NCI-H187 (cell line): ENCODE results near the gene MROH8.

ENCODE experiments used
- DNase-seq, 2 experiments: peaks; one replicate each; lab custom pipeline; 2025; lab: John Stamatoyannopoulos, UW

The MROH8 gene

DNA sequence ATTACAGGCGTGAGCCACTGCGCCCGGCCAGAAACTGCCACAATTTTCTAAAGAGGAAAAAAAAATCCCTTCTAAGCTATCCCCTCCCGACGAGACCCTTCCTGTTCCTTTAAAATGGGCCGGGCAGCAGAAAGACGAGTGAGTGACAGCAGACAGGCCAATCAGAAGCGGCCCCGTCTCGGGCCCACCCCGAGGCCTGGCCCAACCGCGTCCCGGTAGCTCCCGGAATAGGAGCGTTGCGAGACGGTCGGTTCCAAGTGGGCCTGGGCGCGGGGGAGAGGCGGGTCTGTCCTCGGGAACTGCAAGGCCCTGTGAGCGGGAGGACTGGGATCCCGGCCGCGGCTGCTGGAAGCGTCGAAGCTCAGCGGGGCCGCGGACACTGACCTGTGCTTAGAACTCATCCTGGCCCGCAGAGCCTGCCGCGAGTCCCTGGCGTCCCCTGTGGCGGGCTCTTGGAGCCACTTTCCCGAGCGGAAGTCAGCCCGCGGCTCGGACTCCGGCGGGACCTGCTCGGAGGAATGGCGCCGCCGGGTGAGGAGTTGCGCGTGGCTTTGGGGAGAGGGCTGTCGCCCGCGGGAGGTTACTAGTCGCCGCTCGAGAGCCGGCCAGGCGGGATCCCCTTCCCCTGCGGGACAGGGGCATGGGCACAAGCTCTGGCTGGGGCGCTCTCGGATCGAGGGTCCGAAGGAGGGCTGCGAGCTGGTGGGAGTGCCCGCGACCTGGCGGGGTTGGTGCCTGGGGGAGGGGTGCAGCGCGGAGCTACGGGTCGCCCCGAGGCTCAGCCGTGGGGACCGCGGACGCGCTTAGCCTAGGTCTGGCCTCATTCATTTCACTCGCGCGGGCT lies at the start of gene MROH8, which contains the start of gene RPN2:
TSS of gene MROH8 (minus strand) at position 710 of the 844 bp plus-strand sequence.
TSS of gene RPN2 (plus strand) at position 492 of the 844 bp plus-strand sequence. CDS start at position 519, 27 bp downstream.
- peak; percentile 91 for DNase-seq

- no peak for DNase-seq
Measured at GRCh38 chr20:37228656-37229055, 49.3 kb upstream of the MROH8 start.

DNA sequence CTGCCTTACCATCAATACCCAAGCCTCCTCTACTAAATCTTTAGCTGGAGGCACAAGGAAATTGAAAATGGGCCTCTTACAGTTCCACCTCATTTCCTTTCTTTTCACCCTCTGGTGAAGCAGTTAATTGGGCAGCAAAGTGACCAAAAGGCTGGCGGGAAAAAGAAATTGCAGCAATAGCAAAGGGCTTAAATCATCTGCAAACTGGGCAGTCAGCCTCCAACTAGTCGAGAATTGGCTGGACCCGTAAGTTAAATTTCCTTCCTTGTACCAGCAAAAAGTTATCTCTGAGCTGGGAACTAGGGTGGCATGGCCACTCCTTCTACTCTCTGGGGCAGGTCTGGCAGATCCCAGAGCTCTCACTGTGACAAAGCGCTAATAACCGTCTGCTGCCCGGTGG lies 48.7 kb upstream of the MROH8 start:
- DNase-seq: no peak

GRCh38 chr20:37226889-37227288 lies 47.5 kb upstream of the MROH8 start:
- no peak for DNase-seq

DNA sequence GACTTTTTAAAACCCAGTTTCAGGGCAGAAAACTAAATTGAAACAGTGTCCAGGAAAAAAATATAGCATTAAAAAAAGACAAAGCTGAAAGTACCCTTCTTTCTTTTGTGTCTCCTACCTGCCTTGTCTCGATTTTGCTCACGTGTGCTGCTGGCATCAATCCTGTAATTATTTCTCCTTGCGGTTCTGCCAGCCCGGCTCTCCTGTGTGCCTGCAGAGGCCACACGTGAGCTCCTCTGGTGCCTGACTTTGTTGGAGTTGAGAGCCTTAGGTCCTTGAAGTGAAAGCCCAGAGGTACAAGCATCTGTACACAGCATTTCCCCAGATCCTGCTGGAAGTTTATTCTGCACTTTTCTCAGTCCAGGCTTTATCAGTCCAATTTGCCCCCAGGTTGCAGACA lies 45.8 kb upstream of the MROH8 start:
- DNase-seq: no peak

GRCh38 chr20:37223053-37223452 lies 43.7 kb upstream of the MROH8 start:
- no peak for DNase-seq

DNA sequence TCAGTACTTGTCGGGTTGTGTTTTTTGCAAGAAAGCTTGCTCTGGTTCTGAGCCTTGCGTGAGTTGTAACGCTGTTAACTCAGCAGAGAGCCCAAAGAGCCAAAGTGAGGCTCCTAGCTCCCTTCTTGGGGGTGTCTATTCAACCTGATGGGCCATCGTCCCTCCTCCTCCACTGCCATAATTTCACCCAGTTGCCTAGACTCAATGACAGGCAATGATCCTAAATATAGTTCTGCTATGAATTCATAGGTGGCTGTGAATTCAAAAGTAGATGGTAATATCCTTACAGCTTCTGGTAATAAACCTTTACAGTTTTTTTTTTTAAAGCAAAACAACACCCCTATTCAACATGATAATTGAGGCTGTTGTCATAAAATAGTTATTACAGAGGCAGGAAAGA lies 42.7 kb upstream of the MROH8 start:
- DNase-seq: no peak

GRCh38 chr20:37220731-37221130 lies 41.4 kb upstream of the MROH8 start:
- DNase-seq: no peak

GRCh38 chr20:37219751-37220668 lies 40.7 kb upstream of the MROH8 start:
- no peak for DNase-seq

DNA sequence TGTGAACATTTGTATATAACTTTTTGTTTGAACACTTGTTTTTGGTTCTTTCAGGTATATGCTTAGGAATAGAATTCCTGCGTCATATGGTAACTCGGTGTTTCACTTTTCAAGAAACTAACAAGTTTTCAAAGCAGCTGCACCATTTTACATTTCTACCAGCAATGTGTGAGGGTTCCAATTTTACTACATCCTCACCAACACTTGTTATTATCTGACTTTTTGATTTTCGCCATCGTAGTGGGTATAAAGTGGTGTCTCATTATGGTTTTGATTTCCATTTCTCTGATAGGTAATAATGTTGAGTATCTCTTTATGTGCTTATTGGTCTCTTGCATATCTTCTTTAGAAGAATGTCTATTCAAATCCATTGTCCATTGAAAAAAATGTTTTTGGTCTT lies 39.6 kb upstream of the MROH8 start:
- DNase-seq: no peak

DNA sequence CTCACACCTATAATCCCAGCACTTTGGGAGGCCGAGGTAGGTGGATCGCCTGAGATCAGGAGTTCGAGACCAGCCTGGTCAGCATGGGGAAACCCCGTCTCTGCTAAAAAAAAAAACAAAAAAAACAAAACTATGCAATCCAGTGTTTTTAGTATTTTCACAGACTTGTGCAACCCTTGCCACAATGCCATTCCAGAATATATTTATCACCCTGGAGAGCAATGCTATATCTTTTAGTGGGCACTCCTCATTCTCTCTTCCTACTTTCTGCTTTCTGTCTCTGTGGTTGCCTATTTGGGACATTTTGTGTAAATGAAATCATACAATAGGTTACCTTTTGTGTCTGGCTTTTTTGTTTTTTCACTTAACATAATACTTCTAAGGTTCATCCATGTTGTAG lies 39.1 kb upstream of the MROH8 start:
- no peak for DNase-seq

GRCh38 chr20:37209661-37210314 lies 30.4 kb upstream of the MROH8 start:
- no peak for DNase-seq

GRCh38 chr20:37209193-37209592 lies 29.8 kb upstream of the MROH8 start:
- no peak for DNase-seq

GRCh38 chr20:37207171-37207570 lies 27.8 kb upstream of the MROH8 start:
- no peak for DNase-seq

- no peak for DNase-seq
Measured at GRCh38 chr20:37205794-37206193, 26.4 kb upstream of the MROH8 start.

- DNase-seq: no peak
Measured at GRCh38 chr20:37205130-37205529, 25.8 kb upstream of the MROH8 start.

GRCh38 chr20:37204056-37204455 lies 24.7 kb upstream of the MROH8 start:
- DNase-seq: no peak

DNA sequence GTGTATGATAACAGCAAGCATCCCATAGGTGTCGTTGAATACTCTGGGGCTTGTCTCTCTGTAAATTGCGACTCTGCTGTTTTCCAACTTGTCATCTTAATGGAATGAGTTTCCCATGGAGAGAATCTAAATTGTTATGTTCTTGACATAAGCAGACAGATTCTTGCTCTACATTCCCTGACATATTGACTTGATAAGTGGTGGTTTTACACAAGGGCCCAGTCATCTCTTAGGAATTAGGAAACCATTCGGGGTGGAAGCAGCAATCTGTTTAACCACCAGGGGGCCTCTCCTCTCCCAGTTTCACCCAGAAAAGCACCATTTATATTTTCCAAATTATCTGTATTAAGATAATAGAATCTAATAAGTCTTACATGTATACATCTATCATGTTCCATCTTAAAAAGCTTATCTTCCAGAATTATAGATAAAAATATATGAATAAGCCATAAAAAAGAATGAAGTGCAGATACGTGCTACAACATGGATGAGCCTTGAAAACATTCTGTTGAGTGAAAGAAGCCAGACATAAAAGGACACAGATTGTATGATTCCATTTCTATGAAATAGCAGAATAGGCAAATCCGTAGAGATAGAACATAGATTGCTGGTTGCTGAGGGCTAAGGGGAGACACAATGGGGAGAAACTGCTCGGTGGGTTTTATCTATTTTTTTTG lies 23.1 kb upstream of the MROH8 start:
- DNase-seq: peak in 1 of 2 experiments; percentile 13

DNA sequence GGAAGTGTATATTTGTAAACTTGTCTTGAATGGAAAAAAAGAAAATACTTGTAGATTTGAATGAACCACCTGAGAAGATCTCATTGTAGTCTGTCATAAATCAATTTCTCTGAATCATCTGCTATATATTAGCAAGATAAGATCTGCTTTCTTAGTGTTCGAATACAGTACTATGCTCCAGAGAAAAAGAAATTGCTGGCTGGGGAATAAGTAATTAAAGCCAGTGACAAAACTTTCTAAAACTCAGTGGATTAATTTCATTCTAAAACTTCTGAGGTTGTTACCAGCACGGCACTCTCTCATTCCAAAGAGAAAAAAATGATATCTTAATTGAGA lies 22.4 kb upstream of the MROH8 start:
- no peak for DNase-seq

DNA sequence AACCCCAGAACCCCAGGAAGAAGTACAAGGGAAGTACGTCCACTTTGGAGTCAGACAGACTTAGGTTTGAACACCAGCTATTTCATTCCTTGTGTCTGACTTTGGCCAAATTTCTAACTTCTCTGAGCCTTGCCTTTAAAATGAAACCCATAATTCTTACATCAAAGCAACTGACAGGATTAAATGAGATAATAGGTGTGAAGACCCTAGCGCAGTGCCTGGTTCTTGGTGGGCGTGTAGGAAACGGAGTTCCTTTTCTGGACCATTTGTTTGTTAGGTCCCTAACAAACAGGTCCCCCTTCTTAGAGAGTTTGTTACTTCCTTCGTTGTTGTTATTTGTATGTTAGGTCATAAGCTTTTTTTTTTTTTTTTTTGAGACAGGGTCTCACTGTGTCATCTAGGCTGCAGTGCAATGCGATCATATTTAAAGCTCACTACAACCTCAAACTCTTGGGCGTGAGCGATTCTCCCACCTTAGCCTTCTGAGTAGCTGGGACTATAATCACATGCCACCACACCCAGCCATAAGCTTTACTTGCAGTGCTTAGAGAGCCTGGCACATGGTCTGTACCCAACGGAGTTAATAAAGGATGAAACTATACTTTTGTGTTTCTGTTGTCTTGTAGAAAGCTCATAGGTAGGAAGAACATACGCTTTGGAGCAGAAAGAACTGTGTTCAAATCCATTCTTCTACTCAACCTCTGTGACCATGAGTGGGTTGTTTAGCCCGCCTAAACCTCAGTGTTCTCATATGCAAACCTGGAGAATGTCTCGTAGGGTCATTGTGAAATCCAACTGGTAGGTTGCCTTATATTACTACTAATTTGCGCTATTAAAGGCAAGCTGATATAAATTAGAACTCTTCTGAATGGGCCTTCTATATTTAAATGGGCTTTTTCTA lies 21.8 kb upstream of the MROH8 start:
- no peak for DNase-seq

GRCh38 chr20:37200376-37200775 lies 21.0 kb upstream of the MROH8 start:
- no peak for DNase-seq
